ENCODE results near the gene FNDC3B. TPM values are rescaled to one million over a fixed set of nuclear protein-coding genes. Genes with fewer than 3 reads are reported as not detected.

The FNDC3B gene
- total RNA-seq, 1 donor from 2014 or later: 79.2 TPM

GRCh38 chr3:172380632-172381031, 341.3 kb downstream of the FNDC3B start:
- TF ChIP-seq CTCF (conservative IDR thresholded peaks at IDR 0.05): no peak
- H3K27ac Mint-ChIP-seq: no peak overlapping the region
- H3K27me3 Mint-ChIP-seq: no peaks in the 10 kb centered on the region
- DNase-seq (ENCODE audit: extremely low spot score, unreplicated experiment): no peak
- H3K36me3 Mint-ChIP-seq: peaks cover 64% of the 10 kb centered on the region
- H3K9me3 Mint-ChIP-seq: no peaks in the 10 kb centered on the region
- H3K4me1 Mint-ChIP-seq (ENCODE audit: unreplicated experiment): no peaks in the 10 kb centered on the region
- H3K4me3 Mint-ChIP-seq: no peak overlapping the region

- H3K27me3 Mint-ChIP-seq: no peaks in the 10 kb centered on the region
- H3K4me1 Mint-ChIP-seq (ENCODE audit: unreplicated experiment): no peaks in the 10 kb centered on the region
- H3K36me3 Mint-ChIP-seq: peaks cover 50% of the 10 kb centered on the region
- DNase-seq (ENCODE audit: extremely low spot score, unreplicated experiment): no peak
- no peak overlapping the region for H3K27ac Mint-ChIP-seq
- no peak for TF ChIP-seq CTCF (conservative IDR thresholded peaks at IDR 0.05)
- H3K9me3 Mint-ChIP-seq: no peaks in the 10 kb centered on the region
- H3K4me3 Mint-ChIP-seq: no peak overlapping the region
These were observed 344.0 kb downstream of the FNDC3B start for GRCh38 chr3:172383306-172383796.

GRCh38 chr3:172384836-172385235, 345.5 kb downstream of the FNDC3B start:
- no peaks in the 10 kb centered on the region for H3K9me3 Mint-ChIP-seq
- no peak overlapping the region for H3K27ac Mint-ChIP-seq
- DNase-seq (ENCODE audit: extremely low spot score, unreplicated experiment): no peak
- H3K27me3 Mint-ChIP-seq: no peaks in the 10 kb centered on the region
- H3K4me1 Mint-ChIP-seq (ENCODE audit: unreplicated experiment): no peaks in the 10 kb centered on the region
- no peak for TF ChIP-seq CTCF (conservative IDR thresholded peaks at IDR 0.05)
- H3K4me3 Mint-ChIP-seq: no peak overlapping the region
- peaks cover 35% of the 10 kb centered on the region for H3K36me3 Mint-ChIP-seq

- DNase-seq (ENCODE audit: extremely low spot score, unreplicated experiment): no peak
- Mint-ChIP-seq H3K27me3 (no peaks in the 10 kb centered on the region), H3K36me3 (peaks cover 14% of the 10 kb centered on the region), H3K27ac (no peak overlapping the region), H3K4me1 (ENCODE audit: unreplicated experiment) (peaks cover 10% of the 10 kb centered on the region), H3K9me3 (no peaks in the 10 kb centered on the region), H3K4me3 (no peak overlapping the region)
- TF ChIP-seq CTCF (conservative IDR thresholded peaks at IDR 0.05): no peak
These were observed 348.4 kb downstream of the FNDC3B start for GRCh38 chr3:172387728-172388127.

- DNase-seq (ENCODE audit: extremely low spot score, unreplicated experiment): no peak
- TF ChIP-seq CTCF (conservative IDR thresholded peaks at IDR 0.05): no peak
- H3K4me1 Mint-ChIP-seq (ENCODE audit: unreplicated experiment): peaks cover 10% of the 10 kb centered on the region
- H3K36me3 Mint-ChIP-seq: peaks cover 15% of the 10 kb centered on the region
- H3K27me3 Mint-ChIP-seq: no peaks in the 10 kb centered on the region
- H3K4me3 Mint-ChIP-seq: no peak overlapping the region
- H3K27ac Mint-ChIP-seq: no peak overlapping the region
- H3K9me3 Mint-ChIP-seq: no peaks in the 10 kb centered on the region
These were observed 349.2 kb downstream of the FNDC3B start for GRCh38 chr3:172388412-172389078.

All from type B pancreatic cell (in vitro differentiated cells).